ENCODE measurements around the gene GOLGA6L2.

The GOLGA6L2 gene

GRCh38 chr15:23447107-23447500, at the start of gene GOLGA6L2:
Gene GOLGA6L2, minus strand, starts transcription at chr15:23447243. Its CDS starts 62 bp downstream, at chr15:23447181.
- FAIRE-seq (peak; percentile 98), DNase-seq (ENCODE audit: insufficient read length, low spot score) (peak; percentile 54)

GRCh38 chr15:23484870-23485269, 37.8 kb upstream of the GOLGA6L2 start:
- TF ChIP-seq POLR2A (IDR thresholded peaks at IDR 0.05; ENCODE audit: low read depth, low read length), result no peak

More at GRCh38 chr15:23447107-23447500, at the start of gene GOLGA6L2:
- no peak for TF ChIP-seq POLR2A (IDR thresholded peaks at IDR 0.05; ENCODE audit: low read depth, low read length)

GRCh38 chr15:23483821-23484299, 36.8 kb upstream of the GOLGA6L2 start:
- no peak for FAIRE-seq
- TF ChIP-seq POLR2A (IDR thresholded peaks at IDR 0.05; ENCODE audit: low read depth, low read length), result no peak
- no peak for DNase-seq (ENCODE audit: insufficient read length, low spot score)

More at GRCh38 chr15:23484870-23485269, 37.8 kb upstream of the GOLGA6L2 start:
- DNase-seq (ENCODE audit: insufficient read length, low spot score) (no peak), FAIRE-seq (no peak)

GRCh38 chr15:23482764-23483489, 35.9 kb upstream of the GOLGA6L2 start:
- DNase-seq (ENCODE audit: insufficient read length, low spot score), result no peak
- TF ChIP-seq POLR2A (IDR thresholded peaks at IDR 0.05; ENCODE audit: low read depth, low read length), result no peak
- no peak for FAIRE-seq

GRCh38 chr15:23482228-23482627, 35.2 kb upstream of the GOLGA6L2 start:
- TF ChIP-seq POLR2A (IDR thresholded peaks at IDR 0.05; ENCODE audit: low read depth, low read length), result no peak
- no peak for DNase-seq (ENCODE audit: insufficient read length, low spot score)
- no peak for FAIRE-seq

GRCh38 chr15:23477920-23478319, 30.9 kb upstream of the GOLGA6L2 start:
- no peak for TF ChIP-seq POLR2A (IDR thresholded peaks at IDR 0.05; ENCODE audit: low read depth, low read length)
- FAIRE-seq (no peak), DNase-seq (ENCODE audit: insufficient read length, low spot score) (no peak)

- no peak for TF ChIP-seq POLR2A (IDR thresholded peaks at IDR 0.05; ENCODE audit: low read depth, low read length)
- FAIRE-seq (peak; percentile 93), DNase-seq (ENCODE audit: insufficient read length, low spot score) (peak; percentile 3)
Observed at GRCh38 chr15:23472678-23473077, 25.6 kb upstream of the GOLGA6L2 start.

- no peak for TF ChIP-seq POLR2A (IDR thresholded peaks at IDR 0.05; ENCODE audit: low read depth, low read length)
- FAIRE-seq (no peak), DNase-seq (ENCODE audit: insufficient read length, low spot score) (no peak)
Observed at GRCh38 chr15:23472033-23472432, 25.0 kb upstream of the GOLGA6L2 start.

GRCh38 chr15:23467110-23467600, 20.1 kb upstream of the GOLGA6L2 start:
- TF ChIP-seq POLR2A (IDR thresholded peaks at IDR 0.05; ENCODE audit: low read depth, low read length), result no peak
- FAIRE-seq (peak; percentile 57), DNase-seq (ENCODE audit: insufficient read length, low spot score) (peak; percentile 18)

GRCh38 chr15:23457890-23458289, 10.8 kb upstream of the GOLGA6L2 start:
- FAIRE-seq (no peak), DNase-seq (ENCODE audit: insufficient read length, low spot score) (no peak)
- TF ChIP-seq POLR2A (IDR thresholded peaks at IDR 0.05; ENCODE audit: low read depth, low read length), result no peak

GRCh38 chr15:23446215-23447106, 582 bp downstream of the GOLGA6L2 start:
- FAIRE-seq (no peak), DNase-seq (ENCODE audit: insufficient read length, low spot score) (no peak)
- no peak for TF ChIP-seq POLR2A (IDR thresholded peaks at IDR 0.05; ENCODE audit: low read depth, low read length)

GRCh38 chr15:23444269-23444668, 2.8 kb downstream of the GOLGA6L2 start:
- FAIRE-seq, result no peak
- TF ChIP-seq POLR2A (IDR thresholded peaks at IDR 0.05; ENCODE audit: low read depth, low read length), result no peak

GRCh38 chr15:23441204-23441603, 5.8 kb downstream of the GOLGA6L2 start:
- DNase-seq (ENCODE audit: insufficient read length, low spot score) (no peak), FAIRE-seq (no peak)
- no peak for TF ChIP-seq POLR2A (IDR thresholded peaks at IDR 0.05; ENCODE audit: low read depth, low read length)

More at GRCh38 chr15:23444269-23444668, 2.8 kb downstream of the GOLGA6L2 start:
- no peak for DNase-seq (ENCODE audit: insufficient read length, low spot score)

GRCh38 chr15:23440596-23440995, 6.4 kb downstream of the GOLGA6L2 start:
- no peak for TF ChIP-seq POLR2A (IDR thresholded peaks at IDR 0.05; ENCODE audit: low read depth, low read length)
- FAIRE-seq, result no peak
- no peak for DNase-seq (ENCODE audit: insufficient read length, low spot score)
